B cell (primary cell): ENCODE results near the gene TMEM203.

ENCODE experiments used
- CTCF ChIP-seq: fragments of 200-600 bp; IDR thresholded peaks from one replicate; pipeline ENCODE4 v1.8.0; 2022; ENCODE audit warnings: antibody characterized with exemption, mild to moderate bottlenecking
- EZH2 ChIP-seq: IDR thresholded peaks from 2 replicates; pipeline ENCODE4 v1.6.1; 2012; ENCODE audit warnings: borderline replicate concordance, low read depth, mild to moderate bottlenecking, moderate library complexity, low read length; ENCODE audit not compliant: insufficient read depth, poor library complexity, severe bottlenecking

- TF ChIP-seq EZH2 (no peak), CTCF (peak; percentile 82)
Observed at GRCh38 chr9:137227054-137227852, 21.8 kb upstream of the TMEM203 start, which contains the start of gene RNF224.
